Heart left ventricle (tissue), 16 donors: ENCODE measurements around the gene RNF144B. TPM values are rescaled to one million over a fixed set of nuclear protein-coding genes. Genes with fewer than 3 reads are reported as not detected.

ENCODE experiments used
- ATAC-seq, 4 donors: fragments of 200-7000 bp; cut with Tn5 transposase; one replicate each; pipeline ENCODE4 v1.9.1; 2020 to 2022; ENCODE audit warnings: moderate library complexity in 4 of 4, mild to moderate bottlenecking in 3 of 4, moderate number of reproducible peaks in 1 of 4
- DNase-seq, 5 donors: peaks; one replicate each; pipeline ENCODE4 v3.0.0-alpha.2; 2020
- H3K27ac ChIP-seq, 12 donors: fragments of 200-600 bp; sonication (generic) in 4 of 12; one replicate each; pipeline versions ENCODE4 v1.5.0 to v1.8.0; 2016 to 2022; ENCODE audit warnings: mild to moderate bottlenecking in 2 of 12
- H3K27me3 ChIP-seq, 9 donors: fragments of 200-600 bp; sonication (generic) in 2 of 9; one replicate each; pipeline versions ENCODE4 v1.5.1 to v1.8.0; 2016 to 2022; ENCODE audit warnings: mild to moderate bottlenecking in 3 of 9
- H3K36me3 ChIP-seq, 9 donors: fragments of 200-600 bp; sonication (generic) in 2 of 9; one replicate each; pipeline versions ENCODE4 v1.5.0 to v1.8.0; 2018 to 2022; ENCODE audit warnings: mild to moderate bottlenecking in 2 of 9
- H3K4me1 ChIP-seq, 12 donors: fragments of 200-600 bp; sonication (generic) in 4 of 12; one replicate each; pipeline versions ENCODE4 v1.5.0 to v1.8.0; 2016 to 2022; ENCODE audit warnings: mild to moderate bottlenecking in 3 of 12
- H3K4me3 ChIP-seq, 12 donors: fragments of 200-600 bp; sonication (generic) in 4 of 12; one replicate each; pipeline versions ENCODE4 v1.5.0 to v1.8.0; 2017 to 2022; ENCODE audit warnings: mild to moderate bottlenecking in 9 of 12, moderate library complexity in 4 of 12
- H3K9me3 ChIP-seq, 12 donors: fragments of 200-600 bp; sonication (generic) in 4 of 12; one replicate each; pipeline versions ENCODE4 v1.5.0 to v1.8.0; 2016 to 2022; ENCODE audit warnings: mild to moderate bottlenecking in 1 of 12
- POLR2A ChIP-seq, 2 donors: fragments of 450-650 bp; IDR thresholded peaks; one replicate each; pipeline ENCODE4 v1.6.1; 2017; ENCODE audit warnings: antibody characterized with exemption in 2 of 2, mild to moderate bottlenecking in 2 of 2, moderate library complexity in 2 of 2
- WGBS, 4 donors: extraction: QIAGEN DNeasy Blood & Tissue Kit in 2 of 4; methylation state at CpG; one replicate each; pipeline versions ENCODE4 v1.1.5 to v1.1.7; 2013 to 2018; 5-methylcytosine and 5-hydroxymethylcytosine counted together
- intact Hi-C, 10 donors: fragments of 100-400 bp; cut with DNase I; formaldehyde crosslinking; loops; one replicate each; pipeline versions ENCODE4 v1.11.1 to v1.14.2; 2022
- polyA plus RNA-seq, 2 donors: library from polyadenylated mRNA; stranded (reverse); fragments of 200-250 nt; gene quantifications; one replicate each; pipeline ENCODE4 v1.2.3, GENCODE V29; 2013
- total RNA-seq, 9 donors: library from RNA; depleted of rRNA in 2 of 9; stranded (reverse); fragments of >200 nt in 2 of 9; fragmentation: NEBNext Ultra II Directional in 3 of 9; extraction: Animal tissue kit (Norgen Biotek cat#: 25700) in 3 of 9; gene quantifications; one replicate each; pipeline versions ENCODE4 v1.1.0 to v1.2.4, GENCODE V29; 2016 to 2023
- TF ChIP-seq, protein P1 (sequence below), 12 donors: fragments of 200-600 bp; sonication (generic) in 4 of 12; IDR thresholded peaks; one replicate each; pipeline versions ENCODE4 v1.5.0 to v1.8.0; 2018 to 2022; ENCODE audit warnings: antibody characterized with exemption in 12 of 12, mild to moderate bottlenecking in 5 of 12
- donor health status: ischemic (EF 13 %, LVEDD 7.1; RV severe dilation, severe dysfunction).
- donor health status: healthy with polysubstance abuse.
- donor health status: DM: no; HTN: yes; CAD: no.
- donor health status: DM: no; HTN: no; CAD: no.
- donor health status: ischemic (EF 25% LVEDD 6.9; RV normal size, moderate dysfunction).
- donor health status: ischemic (EF 25% LVEDD 5.7; RV mildly dilated, moderate dysfunction).
- donor health status: healthy.
- donor health status: DM: yes; HTN: yes; CAD: no.
- donor health status: ischemic (EF 35%, LVEDD 5.7; RV mildly dilated, moderate dysfunction).
- donor health status: nonischemic (EF 11% LVEDD 7.7; RV severe dilation, severe dysfunction).
- donor health status: DM: yes; HTN: yes; CAD: no.
- donor health status: PGD.
- donor health status: ischemic (EF 29% LVEDD 5.4; RV normal size, mild dysfunction).
- donor health status: nonischemic (EF 23%, LVEDD 6.1; RV moderate dilation, normal function).

Gene RNF144B
- total and polyA plus RNA-seq, 11 donors, result 6.1 to 20.7 (median 9.6) TPM

DNA sequence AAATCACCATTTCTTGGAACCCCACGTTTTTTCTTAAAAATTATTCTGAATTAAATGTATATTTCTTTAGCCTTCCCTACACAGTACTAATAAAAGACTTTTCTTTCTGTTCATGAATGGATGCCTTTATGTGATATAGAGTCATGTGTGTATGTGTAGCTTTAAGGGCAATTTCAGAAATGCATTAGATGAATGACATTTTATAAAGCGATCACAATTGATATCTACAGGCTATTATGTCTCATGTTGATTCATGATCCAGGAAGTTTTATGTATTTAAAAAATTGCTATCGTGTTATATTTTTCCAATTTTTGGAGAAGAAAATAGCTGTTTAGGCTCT is 81.3 kb downstream of the RNF144B start:
- TF ChIP-seq, protein P1, sequence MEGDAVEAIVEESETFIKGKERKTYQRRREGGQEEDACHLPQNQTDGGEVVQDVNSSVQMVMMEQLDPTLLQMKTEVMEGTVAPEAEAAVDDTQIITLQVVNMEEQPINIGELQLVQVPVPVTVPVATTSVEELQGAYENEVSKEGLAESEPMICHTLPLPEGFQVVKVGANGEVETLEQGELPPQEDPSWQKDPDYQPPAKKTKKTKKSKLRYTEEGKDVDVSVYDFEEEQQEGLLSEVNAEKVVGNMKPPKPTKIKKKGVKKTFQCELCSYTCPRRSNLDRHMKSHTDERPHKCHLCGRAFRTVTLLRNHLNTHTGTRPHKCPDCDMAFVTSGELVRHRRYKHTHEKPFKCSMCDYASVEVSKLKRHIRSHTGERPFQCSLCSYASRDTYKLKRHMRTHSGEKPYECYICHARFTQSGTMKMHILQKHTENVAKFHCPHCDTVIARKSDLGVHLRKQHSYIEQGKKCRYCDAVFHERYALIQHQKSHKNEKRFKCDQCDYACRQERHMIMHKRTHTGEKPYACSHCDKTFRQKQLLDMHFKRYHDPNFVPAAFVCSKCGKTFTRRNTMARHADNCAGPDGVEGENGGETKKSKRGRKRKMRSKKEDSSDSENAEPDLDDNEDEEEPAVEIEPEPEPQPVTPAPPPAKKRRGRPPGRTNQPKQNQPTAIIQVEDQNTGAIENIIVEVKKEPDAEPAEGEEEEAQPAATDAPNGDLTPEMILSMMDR (IDR thresholded peaks at IDR 0.05), result no peak
- no peak for TF ChIP-seq POLR2A (IDR thresholded peaks at IDR 0.05)
- H3K4me1 ChIP-seq, result peaks cover 0 to 10% (median 0%) of the 10 kb centered on the region in 12 donors
- intact Hi-C loops, result no loop called here
- H3K27ac ChIP-seq, result no peak overlapping the region
- H3K27me3 ChIP-seq, result no peaks in the 10 kb centered on the region
- H3K36me3 ChIP-seq, result peaks cover 0 to 42% (median 20%) of the 10 kb centered on the region in 9 donors
- no peak for DNase-seq
- H3K4me3 ChIP-seq, result no peak overlapping the region
- WGBS, 4 donors, result 85 to 91% (median 89%) methylated on average over 3 of the region's 3 CpGs
- no peak for ATAC-seq
- no peaks in the 10 kb centered on the region for H3K9me3 ChIP-seq

DNA sequence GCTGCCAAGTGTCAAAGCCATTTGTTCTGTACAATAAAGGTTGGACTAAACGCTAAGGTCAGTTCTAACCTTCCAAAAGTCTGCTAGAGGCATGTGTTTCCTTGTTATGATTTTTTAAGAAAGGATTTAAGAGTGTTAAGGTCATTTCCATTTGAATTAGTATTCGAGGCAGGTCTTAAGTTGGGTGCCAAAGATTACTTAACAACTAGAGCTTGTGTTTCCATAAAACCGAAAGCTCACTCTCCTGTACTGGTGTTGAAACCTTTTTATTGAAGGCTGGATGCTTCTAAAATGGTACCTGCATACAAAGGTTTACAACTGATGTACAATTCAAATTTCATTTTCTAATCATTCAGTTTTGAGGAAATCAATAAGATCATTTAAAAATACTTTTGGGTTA is 82.4 kb downstream of the RNF144B start:
- Histone ChIP-seq H3K27me3 (no peaks in the 10 kb centered on the region), H3K36me3 (peaks cover 0 to 32% (median 12%) of the 10 kb centered on the region in 9 donors), H3K4me3 (no peak overlapping the region), H3K27ac (no peak overlapping the region), H3K4me1 (peaks cover 0 to 10% (median 0%) of the 10 kb centered on the region in 12 donors), H3K9me3 (no peaks in the 10 kb centered on the region)
- WGBS, 4 donors, result 65 to 73% (median 69%) methylated on average over 3 of the region's 3 CpGs
- TF ChIP-seq, protein P1 (IDR thresholded peaks at IDR 0.05), result no peak
- no peak for TF ChIP-seq POLR2A (IDR thresholded peaks at IDR 0.05)
- ATAC-seq (no peak), DNase-seq (no peak)
- intact Hi-C loops, result no loop called here

DNA sequence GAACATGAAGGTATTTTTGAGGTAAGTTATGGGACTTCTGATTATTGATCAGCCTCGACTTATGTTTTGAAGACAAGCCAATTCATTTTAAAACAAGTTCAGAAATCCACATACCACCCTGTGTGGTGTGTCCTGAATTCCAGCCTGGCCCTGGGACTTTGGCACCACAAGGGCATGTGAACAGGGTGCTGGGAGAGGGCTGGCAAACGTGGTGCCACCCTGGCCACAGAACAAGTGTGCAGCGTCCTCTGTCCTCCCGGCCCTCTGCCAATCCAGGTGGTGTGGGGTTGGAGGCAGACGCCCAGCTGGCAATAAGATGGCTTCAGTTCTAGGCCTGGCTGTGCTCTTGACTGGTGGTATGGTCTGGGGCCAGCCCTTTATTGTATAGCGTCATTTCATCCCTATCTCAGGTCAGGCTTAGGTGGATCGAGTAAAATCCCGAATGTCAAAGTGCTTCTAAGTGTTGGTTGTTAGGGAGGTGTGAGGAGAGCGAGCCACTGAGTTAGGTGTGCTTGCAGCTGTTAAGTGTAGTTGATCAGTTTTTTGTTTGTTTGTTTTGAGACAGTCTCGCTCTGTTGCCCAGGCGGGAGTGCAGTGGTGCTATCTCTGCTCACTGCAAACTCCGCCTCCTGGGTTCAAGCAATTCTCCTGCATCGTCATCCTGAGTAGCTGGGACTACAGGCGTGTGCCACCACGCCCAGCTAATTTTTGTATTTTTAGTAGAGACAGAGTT is 84.2 kb downstream of the RNF144B start:
- intact Hi-C loops, result no loop called here
- no peaks in the 10 kb centered on the region for H3K27me3 ChIP-seq
- peaks cover 0 to 10% (median 0%) of the 10 kb centered on the region in 12 donors for H3K4me1 ChIP-seq
- no peaks in the 10 kb centered on the region for H3K9me3 ChIP-seq
- WGBS, 4 donors, result 82 to 86% (median 86%) methylated on average over 14 to 15 of the region's 15 CpGs
- no peak overlapping the region for H3K4me3 ChIP-seq
- ATAC-seq (no peak), DNase-seq (no peak)
- no peak overlapping the region for H3K27ac ChIP-seq
- TF ChIP-seq, protein P1 (IDR thresholded peaks at IDR 0.05), result no peak
- no peak for TF ChIP-seq POLR2A (IDR thresholded peaks at IDR 0.05)
- peaks cover 0 to 14% (median 0%) of the 10 kb centered on the region in 9 donors for H3K36me3 ChIP-seq

DNA sequence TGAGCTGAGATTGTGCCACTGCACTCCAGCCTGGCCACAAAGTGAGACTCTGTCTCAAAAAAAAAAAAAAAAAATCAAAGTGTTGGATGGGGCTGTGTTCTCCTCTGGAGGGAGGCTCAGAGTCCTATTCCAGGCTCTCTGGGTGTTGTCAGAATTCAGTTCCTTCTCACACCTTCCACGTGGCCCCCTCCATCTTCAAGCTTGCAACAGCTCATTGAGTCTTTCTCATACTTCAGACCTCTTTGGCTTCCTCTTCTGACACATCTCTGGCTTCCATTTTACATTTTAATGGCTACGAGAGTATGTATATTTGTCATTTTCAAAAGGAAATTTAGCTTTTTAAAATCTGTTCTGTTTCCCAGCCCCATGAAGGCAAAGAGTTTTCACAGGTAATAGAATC is 85.8 kb downstream of the RNF144B start:
- no peaks in the 10 kb centered on the region for H3K9me3 ChIP-seq
- H3K4me1 ChIP-seq, result peaks cover 0 to 17% (median 3%) of the 10 kb centered on the region in 12 donors
- no peak for TF ChIP-seq POLR2A (IDR thresholded peaks at IDR 0.05)
- TF ChIP-seq, protein P1 (IDR thresholded peaks at IDR 0.05), result no peak
- intact Hi-C loops, result no loop called here
- peak overlapping the region in 1 of 12 donors; percentile 42 for H3K27ac ChIP-seq
- WGBS, 4 donors, result 76 to 87% (median 81%) methylated on average over 2 of the region's 2 CpGs
- no peak for DNase-seq
- peaks cover 0 to 6% (median 0%) of the 10 kb centered on the region in 9 donors for H3K36me3 ChIP-seq
- ATAC-seq, result no peak
- H3K4me3 ChIP-seq, result no peak overlapping the region
- H3K27me3 ChIP-seq, result no peaks in the 10 kb centered on the region
